Testis (tissue), 2 donors: ENCODE data around the gene ALK.

ENCODE experiments used
- CTCF ChIP-seq, 3 experiments: fragments of 450-650 bp in 2 of 3; fragments of 200-600 bp in 1 of 3; sonication (generic) in 1 of 3; IDR thresholded peaks; one replicate each; pipeline ENCODE4 v1.5.1; 2016 to 2019; ENCODE audit warnings: antibody characterized with exemption in 3 of 3, mild to moderate bottlenecking in 2 of 3, moderate library complexity in 1 of 3
- POLR2A ChIP-seq: fragments of 450-650 bp; IDR thresholded peaks from one replicate; pipeline ENCODE4 v1.6.1; 2017; ENCODE audit warnings: antibody characterized with exemption, mild to moderate bottlenecking, moderate library complexity

DNA sequence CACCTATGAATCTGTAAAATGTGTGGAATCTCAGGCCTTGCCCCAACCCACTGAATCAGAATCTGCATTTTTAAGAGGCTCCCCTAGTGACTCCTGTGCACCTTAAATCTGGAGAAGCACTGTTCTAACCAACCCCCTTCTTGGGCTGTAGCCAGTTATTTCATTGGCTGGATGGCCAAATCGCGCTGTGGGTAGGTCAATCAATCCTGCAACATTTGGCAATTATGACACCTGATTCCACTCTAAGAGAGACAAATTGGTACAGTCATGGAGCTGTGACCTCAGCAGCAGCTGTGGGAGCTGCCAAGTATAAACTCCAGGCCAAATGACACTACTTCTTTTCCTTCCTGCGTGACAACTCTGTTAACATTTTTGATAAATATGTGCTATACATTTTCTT, 597.4 kb downstream of the ALK start:
- TF ChIP-seq CTCF (IDR thresholded peaks at IDR 0.05) (no peak), POLR2A (no peak)
